A673 (cell line): ENCODE data around the gene PFDN2. TPM values are rescaled to one million over a fixed set of nuclear protein-coding genes. Genes with fewer than 3 reads are reported as not detected.

Source experiments
- BruUV-seq: library from RNA; stranded (reverse); fragments of 400-500 nt; replicated peaks from 2 replicates; lab custom pipeline; 2021; lab: Mats Ljungman, UMichigan
- CTCF ChIA-PET: fragments of 300-600 bp; sonication (Branson Sonifier 250); formaldehyde crosslinking; loops from one replicate; lab custom pipeline; 2022; ENCODE audit warnings: antibody characterized with exemption; lab: Charles Lee
- POLR2A ChIA-PET: fragments of 300-600 bp; sonication (Branson Sonifier 250); formaldehyde crosslinking; loops from one replicate; lab custom pipeline; 2022; ENCODE audit warnings: antibody characterized with exemption; ENCODE audit not compliant: low non-redundant PET; lab: Charles Lee
- DNase-seq: peaks from one replicate; pipeline ENCODE4 v3.0.0-alpha.2; 2015; ENCODE audit warnings: low spot score
- H3K27ac ChIP-seq: fragments of 200-600 bp; sonication (generic); 2 replicates; pipeline ENCODE4 v1.5.1; 2016; ENCODE audit warnings: mixed run types, low read depth, mild to moderate bottlenecking, mixed read lengths, antibody characterized with exemption, low read length; ENCODE audit not compliant: poor library complexity, severe bottlenecking
- H3K27me3 ChIP-seq: fragments of 200-600 bp; sonication (generic); replicated peaks from 2 replicates; pipeline ENCODE4 v1.6.1; 2017; ENCODE audit warnings: mixed run types, low read depth, mild to moderate bottlenecking, mixed read lengths, antibody characterized with exemption, low read length; ENCODE audit not compliant: insufficient read depth, poor library complexity
- H3K36me3 ChIP-seq: fragments of 200-600 bp; sonication (generic); 2 replicates; pipeline ENCODE4 v1.6.1; 2016; ENCODE audit warnings: mixed run types, mild to moderate bottlenecking, mixed read lengths, antibody characterized with exemption, low read length; ENCODE audit not compliant: insufficient read depth, poor library complexity, severe bottlenecking
- H3K4me1 ChIP-seq: fragments of 200-600 bp; sonication (generic); 2 replicates; pipeline ENCODE4 v1.6.1; 2017; ENCODE audit warnings: mixed run types, mild to moderate bottlenecking, mixed read lengths, antibody characterized with exemption, low read length; ENCODE audit not compliant: insufficient read depth, poor library complexity, severe bottlenecking
- H3K4me3 ChIP-seq: fragments of 200-600 bp; sonication (generic); 2 replicates; pipeline ENCODE4 v1.5.1; 2016; ENCODE audit warnings: low read depth, mixed run types, mild to moderate bottlenecking, mixed read lengths, low read length; ENCODE audit not compliant: poor library complexity, severe bottlenecking
- H3K9me3 ChIP-seq: fragments of 200-600 bp; sonication (generic); 2 replicates; pipeline ENCODE4 v1.6.1; 2016; ENCODE audit warnings: mixed run types, low read depth, mild to moderate bottlenecking, mixed read lengths, antibody characterized with exemption, low read length; ENCODE audit not compliant: poor library complexity, severe bottlenecking
- EZH2 ChIP-seq: fragments of 200-600 bp; sonication (generic); IDR thresholded peaks from 2 replicates; pipeline ENCODE4 v1.6.1; 2017; ENCODE audit warnings: borderline replicate concordance, low read depth, mild to moderate bottlenecking, mixed read lengths, antibody characterized with exemption, low read length; ENCODE audit not compliant: poor library complexity, severe bottlenecking
- intact Hi-C: fragments of 100-400 bp; cut with micrococcal nuclease; formaldehyde crosslinking; loops from one replicate; pipeline ENCODE4 v1.10.0; 2022; ENCODE audit not compliant: unreplicated experiment
- total RNA-seq: library from RNA; stranded (reverse); gene quantifications from 2 replicates; pipeline ENCODE4 v1.2.3, GENCODE V29; 2021
- TF ChIP-seq, protein P1 (sequence below): fragments of 300-800, 200-600 bp; sonication (generic); conservative IDR thresholded peaks from 2 replicates; pipeline ENCODE4 v1.5.1; 2017; ENCODE audit warnings: low read depth, mild to moderate bottlenecking, antibody characterized with exemption, low read length, moderate library complexity, mixed read lengths

Gene PFDN2
- total RNA-seq, 1 experiment from 2014 or later, result 131 TPM

DNA sequence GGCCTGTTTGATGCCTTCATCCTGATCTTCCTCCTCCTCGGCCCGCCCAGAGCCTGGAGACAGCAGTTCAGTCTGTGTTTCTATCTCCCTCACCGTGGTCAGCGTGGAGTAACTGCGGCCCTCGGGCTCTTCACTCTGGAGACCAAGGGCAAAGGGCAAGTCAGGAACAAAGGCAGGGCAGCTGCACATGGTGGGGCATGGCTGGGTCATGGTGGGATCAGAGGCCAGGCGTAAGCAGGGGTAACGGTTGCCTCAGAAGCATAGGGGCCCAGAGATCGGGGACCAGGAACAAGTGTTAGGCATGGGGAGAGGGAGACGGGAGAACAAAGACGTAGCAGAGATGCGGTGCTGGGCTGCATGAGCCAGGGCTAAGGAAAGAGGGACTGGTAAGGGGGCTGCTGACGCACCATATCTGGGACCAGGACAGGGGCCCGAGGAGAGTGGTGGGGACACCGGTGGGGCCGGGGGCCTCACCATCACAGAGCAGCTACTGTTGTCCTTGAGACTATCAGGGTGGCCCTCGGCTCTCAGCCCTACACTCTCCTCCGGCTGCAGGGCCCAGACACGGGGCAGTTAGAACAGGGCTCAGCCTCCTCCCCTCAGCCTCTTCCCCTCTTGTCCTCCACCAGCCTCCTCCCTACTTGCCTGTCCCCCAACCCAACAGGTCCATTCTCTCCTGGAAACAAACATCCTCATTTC lies 44.9 kb downstream of the PFDN2 start:
- H3K27ac ChIP-seq, result no peak overlapping the region
- POLR2A ChIA-PET, result no interaction called here
- intact Hi-C loops, result no loop called here
- no peak for DNase-seq
- H3K9me3 ChIP-seq, result no peaks in the 10 kb centered on the region
- no peaks in the 10 kb centered on the region for H3K27me3 ChIP-seq
- H3K4me3 ChIP-seq, result no peak overlapping the region
- H3K36me3 ChIP-seq, result no peaks in the 10 kb centered on the region
- no TSS peak for BruUV-seq
- H3K4me1 ChIP-seq, result no peaks in the 10 kb centered on the region
- TF ChIP-seq, protein P1, sequence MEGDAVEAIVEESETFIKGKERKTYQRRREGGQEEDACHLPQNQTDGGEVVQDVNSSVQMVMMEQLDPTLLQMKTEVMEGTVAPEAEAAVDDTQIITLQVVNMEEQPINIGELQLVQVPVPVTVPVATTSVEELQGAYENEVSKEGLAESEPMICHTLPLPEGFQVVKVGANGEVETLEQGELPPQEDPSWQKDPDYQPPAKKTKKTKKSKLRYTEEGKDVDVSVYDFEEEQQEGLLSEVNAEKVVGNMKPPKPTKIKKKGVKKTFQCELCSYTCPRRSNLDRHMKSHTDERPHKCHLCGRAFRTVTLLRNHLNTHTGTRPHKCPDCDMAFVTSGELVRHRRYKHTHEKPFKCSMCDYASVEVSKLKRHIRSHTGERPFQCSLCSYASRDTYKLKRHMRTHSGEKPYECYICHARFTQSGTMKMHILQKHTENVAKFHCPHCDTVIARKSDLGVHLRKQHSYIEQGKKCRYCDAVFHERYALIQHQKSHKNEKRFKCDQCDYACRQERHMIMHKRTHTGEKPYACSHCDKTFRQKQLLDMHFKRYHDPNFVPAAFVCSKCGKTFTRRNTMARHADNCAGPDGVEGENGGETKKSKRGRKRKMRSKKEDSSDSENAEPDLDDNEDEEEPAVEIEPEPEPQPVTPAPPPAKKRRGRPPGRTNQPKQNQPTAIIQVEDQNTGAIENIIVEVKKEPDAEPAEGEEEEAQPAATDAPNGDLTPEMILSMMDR, result no peak
- TF ChIP-seq EZH2, result no peak
- CTCF ChIA-PET, result no interaction called here

DNA sequence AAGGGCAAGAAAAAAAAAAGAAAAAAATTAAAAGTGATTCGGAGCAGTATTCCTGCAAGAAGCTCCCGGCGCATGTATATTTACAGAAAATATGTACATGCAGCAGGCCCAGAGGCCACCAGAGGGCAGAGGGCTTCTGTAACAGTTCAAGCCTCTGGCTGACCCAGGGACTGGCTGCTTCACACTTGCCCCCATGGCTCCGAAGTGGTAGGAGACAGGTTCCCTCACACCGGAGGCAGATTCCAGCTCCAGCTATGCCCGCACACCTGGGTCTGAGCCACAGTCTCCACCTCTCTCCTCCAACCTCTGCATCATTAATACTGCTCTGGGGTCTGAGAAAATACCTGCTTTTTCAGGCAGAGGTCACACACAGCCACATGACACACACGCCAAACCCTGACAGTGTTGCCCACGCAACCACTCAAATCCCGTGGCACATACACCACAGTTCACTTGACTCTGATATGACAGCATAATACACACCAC lies 45.9 kb downstream of the PFDN2 start:
- H3K4me3 ChIP-seq, result no peak overlapping the region
- H3K27me3 ChIP-seq, result no peaks in the 10 kb centered on the region
- no peak for TF ChIP-seq EZH2
- TF ChIP-seq, protein P1, result peak; percentile 33; the same call in 1 of the 2 replicates
- H3K36me3 ChIP-seq, result no peaks in the 10 kb centered on the region
- H3K27ac ChIP-seq, result no peak overlapping the region
- no peaks in the 10 kb centered on the region for H3K4me1 ChIP-seq
- intact Hi-C loops, result no loop called here
- no peaks in the 10 kb centered on the region for H3K9me3 ChIP-seq
- BruUV-seq, result no TSS peak
- ChIA-PET POLR2A (no interaction called here), CTCF (interaction anchor here (0.6 kb wide), 1 partner anchor 230 kb away, joined by 3 read pairs; no protein-coding TSS in a partner anchor)
- no peak for DNase-seq

DNA sequence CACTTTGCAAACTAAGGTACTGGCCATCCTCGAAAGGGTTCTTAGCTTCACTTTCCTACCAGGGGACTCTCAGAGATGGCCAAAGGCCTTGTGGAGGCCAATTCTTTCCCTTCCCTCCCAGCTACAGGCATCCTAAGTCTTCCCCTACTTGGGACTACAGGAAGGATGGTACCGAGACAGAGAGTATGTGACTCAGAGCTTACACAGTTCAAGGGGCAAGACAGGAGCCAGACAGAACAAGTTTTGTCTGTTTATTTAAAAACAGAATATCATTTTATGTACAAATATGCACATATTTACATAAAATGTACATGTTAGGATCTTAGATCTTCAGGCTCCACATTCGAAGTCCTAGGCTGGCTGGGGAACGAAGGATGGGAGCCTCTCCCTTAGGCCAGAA lies 47.1 kb downstream of the PFDN2 start:
- no peak overlapping the region for H3K4me3 ChIP-seq
- no peaks in the 10 kb centered on the region for H3K27me3 ChIP-seq
- no peak overlapping the region for H3K27ac ChIP-seq
- BruUV-seq, result no TSS peak
- no peak for DNase-seq
- no peaks in the 10 kb centered on the region for H3K9me3 ChIP-seq
- ChIA-PET POLR2A (interaction anchor here (0.6 kb wide), 1 partner anchor 308 kb away, joined by 5 read pairs; no protein-coding TSS in a partner anchor), CTCF (no interaction called here)
- TF ChIP-seq, protein P1, result no peak
- TF ChIP-seq EZH2, result no peak
- intact Hi-C loops, result no loop called here
- H3K4me1 ChIP-seq, result no peaks in the 10 kb centered on the region
- H3K36me3 ChIP-seq, result no peaks in the 10 kb centered on the region
